Naive thymus-derived CD8-positive, alpha-beta T cell (primary cell): Measurements from ENCODE around the gene CCDC184. TPM values are rescaled to one million over a fixed set of nuclear protein-coding genes. Genes with fewer than 3 reads are reported as not detected.
"Not testable (repeated sequence)": the region's sequence is repeated elsewhere in the genome, so short reads cannot be mapped to it uniquely, and the experiment has no call there.

Experiments used
- ATAC-seq, 2 donors: fragments of 150-1000 bp; cut with Tn5 transposase in 1 of 2; sonication (Bioruptor Pico), chemical (Tn5 transposase) in 1 of 2; 1 replicate in 1 of 2; 2 replicates in 1 of 2; pipeline ENCODE4 v1.10.0; 2021; ENCODE audit warnings: mild to moderate bottlenecking in 2 of 2, moderate library complexity in 2 of 2
- POLR2A ChIA-PET: fragments of 350-600 bp; sonication (Branson Sonifier 250); formaldehyde crosslinking; loops from one replicate; lab custom pipeline; 2021; ENCODE audit warnings: antibody characterized with exemption; lab: Charles Lee
- DNase-seq, 10 donors: peaks; one replicate each; pipeline versions ENCODE4 v3.0.0 to v3.0.0-alpha.2; 2020 to 2022
- H3K27ac Mint-ChIP-seq, 10 donors: one replicate each; pipeline ENCODE4 v1.8.0; 2020 to 2022; ENCODE audit warnings: mild to moderate bottlenecking in 10 of 10, mixed read lengths in 10 of 10, moderate library complexity in 4 of 10, inconsistent platforms in 1 of 10
- H3K27me3 Mint-ChIP-seq, 5 donors: one replicate each; pipeline ENCODE4 v1.8.0; 2021 to 2022; ENCODE audit warnings: mixed read lengths in 5 of 5
- H3K36me3 Mint-ChIP-seq, 3 donors: one replicate each; pipeline ENCODE4 v1.8.0; 2020 to 2022; ENCODE audit warnings: mixed read lengths in 3 of 3, mild to moderate bottlenecking in 2 of 3, inconsistent platforms in 1 of 3
- H3K4me1 Mint-ChIP-seq, 4 donors: one replicate each; pipeline ENCODE4 v1.8.0; 2021 to 2022; ENCODE audit warnings: mixed read lengths in 4 of 4
- H3K4me3 Mint-ChIP-seq, 10 donors: one replicate each; pipeline ENCODE4 v1.8.0; 2020 to 2022; ENCODE audit warnings: mild to moderate bottlenecking in 10 of 10, mixed read lengths in 10 of 10, moderate library complexity in 6 of 10, inconsistent platforms in 1 of 10
- H3K9me3 Mint-ChIP-seq, 9 donors: one replicate each; pipeline ENCODE4 v1.8.0; 2020 to 2022; ENCODE audit warnings: mixed read lengths in 9 of 9, mild to moderate bottlenecking in 3 of 9, inconsistent platforms in 1 of 9, moderate library complexity in 1 of 9
- polyA plus RNA-seq, 3 donors: library from polyadenylated mRNA; unstranded; fragments of 300-500 nt; fragmentation: Illumina TruSeq; gene quantifications; one replicate each; pipeline ENCODE4 v1.2.3, GENCODE V29; 2021
- total RNA-seq, 8 experiments: library from RNA in 2 of 8; stranded (reverse) in 2 of 8; gene quantifications; one replicate each; pipeline ENCODE4 v1.2.3 and lab custom pipeline; 2021 to 2026

The CCDC184 gene
- total RNA-seq (not detected), polyA plus RNA-seq (under 1 TPM in 2 of 3 donors, not detected in 1; 0.11 to 0.13 TPM), total RNA-seq (lab: John Stamatoyannopoulos, UW) (0.30 to 4.1 (median 0.92) reads per million in 6 experiments)

- Mint-ChIP-seq H3K27ac (peak within 1 kb of the TSS; percentile 72 to 98 (median 92)), H3K4me1 (peaks cover 8 to 23% (median 19%) of the 10 kb centered on the region in 4 donors), H3K27me3 (peaks cover 16 to 57% (median 36%) of the 10 kb centered on the region in 5 donors), H3K36me3 (no peaks in the 10 kb centered on the region), H3K4me3 (peak within 1 kb of the TSS; percentile 88 to 98 (median 96)), H3K9me3 (no peaks in the 10 kb centered on the region)
- peak; percentile 77 to 81 for ATAC-seq
- DNase-seq: peak; percentile 48 to 92 (median 80)
- POLR2A ChIA-PET: interaction anchor here (0.7 to 2.5 kb wide), 7 partner anchors 12 to 405 kb away, joined by 3 to 35 read pairs (median 3); partner anchors contain the start of genes ASB8 and SENP1
These were observed at the start of gene CCDC184 for GRCh38 chr12:48183091-48183875. CCDC184 (plus strand) TSS chr12:48183644; CDS start chr12:48184123, 479 bp downstream.

GRCh38 chr12:48135027-48135426, 48.4 kb upstream of the CCDC184 start:
- no peaks in the 10 kb centered on the region for H3K27me3 Mint-ChIP-seq
- no peak overlapping the region for H3K27ac Mint-ChIP-seq

GRCh38 chr12:48142818-48143674, 40.4 kb upstream of the CCDC184 start:
- DNase-seq (no peak), ATAC-seq (no peak)
- H3K9me3 Mint-ChIP-seq: no peaks in the 10 kb centered on the region
- H3K4me1 Mint-ChIP-seq: peaks cover 0 to 6% (median 4%) of the 10 kb centered on the region in 4 donors
- peaks cover 5 to 64% (median 15%) of the 10 kb centered on the region in 3 donors for H3K36me3 Mint-ChIP-seq
- H3K27me3 Mint-ChIP-seq: no peaks in the 10 kb centered on the region
- peak overlapping the region in 2 of 10 donors; percentile 59 to 65 for H3K27ac Mint-ChIP-seq
- POLR2A ChIA-PET: no interaction called here
- no peak overlapping the region for H3K4me3 Mint-ChIP-seq

More at GRCh38 chr12:48135027-48135426, 48.4 kb upstream of the CCDC184 start:
- ATAC-seq (no peak), DNase-seq (no peak)
- Mint-ChIP-seq H3K4me3 (no peak overlapping the region), H3K4me1 (peaks cover 0 to 2% (median 0%) of the 10 kb centered on the region in 4 donors), H3K9me3 (no peaks in the 10 kb centered on the region), H3K36me3 (peaks cover 0 to 29% (median 8%) of the 10 kb centered on the region in 3 donors)
- POLR2A ChIA-PET: no interaction called here

GRCh38 chr12:48143898-48144297, 39.5 kb upstream of the CCDC184 start:
- no peak for DNase-seq
- Mint-ChIP-seq H3K9me3 (no peaks in the 10 kb centered on the region), H3K27me3 (no peaks in the 10 kb centered on the region), H3K27ac (peak overlapping the region in 5 of 10 donors; percentile 6 to 65 (median 55)), H3K36me3 (peaks cover 5 to 73% (median 17%) of the 10 kb centered on the region in 3 donors), H3K4me1 (peaks cover 0 to 6% (median 5%) of the 10 kb centered on the region in 4 donors), H3K4me3 (no peak overlapping the region)
- POLR2A ChIA-PET: no interaction called here
- no peak for ATAC-seq

- no peak for ATAC-seq
- peaks cover 5 to 91% (median 22%) of the 10 kb centered on the region in 3 donors for H3K36me3 Mint-ChIP-seq
- POLR2A ChIA-PET: interaction anchor here (2.0 kb wide), 1 partner anchor 11 kb away, joined by 6 read pairs; the partner anchor contains the start of gene ASB8
- peak overlapping the region in 6 of 10 donors; percentile 3 to 47 (median 24) for H3K27ac Mint-ChIP-seq
- peaks cover 0 to 8% (median 5%) of the 10 kb centered on the region in 4 donors for H3K4me1 Mint-ChIP-seq
- H3K9me3 Mint-ChIP-seq: no peaks in the 10 kb centered on the region
- no peak overlapping the region for H3K4me3 Mint-ChIP-seq
- no peak for DNase-seq
- H3K27me3 Mint-ChIP-seq: no peaks in the 10 kb centered on the region
These were observed 37.5 kb upstream of the CCDC184 start for GRCh38 chr12:48145981-48146380.

- H3K4me1 Mint-ChIP-seq: peaks cover 14 to 27% (median 24%) of the 10 kb centered on the region in 4 donors
- H3K9me3 Mint-ChIP-seq: no peaks in the 10 kb centered on the region
- peak overlapping the region in 1 of 10 donors; percentile 22 for H3K27ac Mint-ChIP-seq
- no peaks in the 10 kb centered on the region for H3K27me3 Mint-ChIP-seq
- no peak overlapping the region for H3K4me3 Mint-ChIP-seq
- peaks cover 0 to 76% (median 12%) of the 10 kb centered on the region in 3 donors for H3K36me3 Mint-ChIP-seq
- POLR2A ChIA-PET: interaction anchor here (0.6 kb wide), 1 partner anchor 13 kb away, joined by 3 read pairs; no protein-coding TSS in a partner anchor
- ATAC-seq (no peak), DNase-seq (no peak)
These were observed 32.2 kb upstream of the CCDC184 start for GRCh38 chr12:48151103-48151771.

- POLR2A ChIA-PET: interaction anchor here (0.6 to 2.8 kb wide), 3 partner anchors 27 to 432 kb away, joined by 3 to 12 read pairs (median 5); partner anchors contain the start of gene CCDC184
- H3K27ac Mint-ChIP-seq: peak overlapping the region in 7 of 10 donors; percentile 36 to 99 (median 98)
- H3K4me3 Mint-ChIP-seq: peak overlapping the region; percentile 93 to 99 (median 96)
- H3K4me1 Mint-ChIP-seq: peaks cover 20 to 52% (median 48%) of the 10 kb centered on the region in 4 donors
- H3K27me3 Mint-ChIP-seq, H3K9me3 Mint-ChIP-seq, DNase-seq, ATAC-seq: not testable (repeated sequence)
- H3K36me3 Mint-ChIP-seq: peaks cover 0 to 32% (median 0%) of the 10 kb centered on the region in 3 donors
These were observed 27.7 kb upstream of the CCDC184 start for GRCh38 chr12:48155786-48156185.

GRCh38 chr12:48156652-48157017, 26.8 kb upstream of the CCDC184 start:
- Mint-ChIP-seq H3K36me3 (peaks cover 0 to 26% (median 0%) of the 10 kb centered on the region in 3 donors), H3K4me3 (peak overlapping the region; percentile 93 to 99 (median 96)), H3K27me3 (no peaks in the 10 kb centered on the region), H3K27ac (peak overlapping the region; percentile 98 to 100 (median 99)), H3K9me3 (no peaks in the 10 kb centered on the region), H3K4me1 (peaks cover 24 to 57% (median 55%) of the 10 kb centered on the region in 4 donors)
- POLR2A ChIA-PET: interaction anchor here (0.5 to 3.9 kb wide), 10 partner anchors 10 to 450 kb away, joined by 3 to 41 read pairs (median 6); partner anchors contain the start of genes CCDC184, RPAP3 and SENP1
- DNase-seq: no peak
- ATAC-seq: no peak

GRCh38 chr12:48157018-48157888, 26.2 kb upstream of the CCDC184 start, which contains the start of gene ASB8:
ASB8 (minus strand) TSS chr12:48157515; CDS start chr12:48153496, 4,019 bp downstream.
- Mint-ChIP-seq H3K36me3 (peaks cover 0 to 20% (median 0%) of the 10 kb centered on the region in 3 donors), H3K27ac (peak within 1 kb of the TSS; percentile 98 to 100 (median 99)), H3K4me3 (peak within 1 kb of the TSS; percentile 93 to 99 (median 96)), H3K4me1 (peaks cover 24 to 56% (median 54%) of the 10 kb centered on the region in 4 donors), H3K27me3 (peaks cover 0 to 2% (median 0%) of the 10 kb centered on the region in 5 donors), H3K9me3 (no peaks in the 10 kb centered on the region)
- DNase-seq (peak; percentile 97 to 99 (median 99)), ATAC-seq (peak; percentile 93)
- POLR2A ChIA-PET: interaction anchor here (0.5 to 3.9 kb wide), 17 partner anchors 11 to 559 kb away, joined by 3 to 41 read pairs (median 3); partner anchors contain the start of genes CCDC184, CCNT1, COL2A1 and RPAP3

GRCh38 chr12:48157889-48158370, 25.5 kb upstream of the CCDC184 start:
- peaks cover 23 to 55% (median 52%) of the 10 kb centered on the region in 4 donors for H3K4me1 Mint-ChIP-seq

More at GRCh38 chr12:48157889-48158370, 25.5 kb upstream of the CCDC184 start:
- POLR2A ChIA-PET: interaction anchor here (0.6 to 3.9 kb wide), 16 partner anchors 12 to 558 kb away, joined by 3 to 41 read pairs (median 4); partner anchors contain the start of genes CCDC184, CCNT1, COL2A1 and RPAP3
- Mint-ChIP-seq H3K9me3 (no peaks in the 10 kb centered on the region), H3K27ac (peak overlapping the region; percentile 98 to 100 (median 99)), H3K27me3 (peaks cover 0 to 2% (median 0%) of the 10 kb centered on the region in 5 donors), H3K4me3 (peak overlapping the region; percentile 93 to 99 (median 96)), H3K36me3 (peaks cover 0 to 13% (median 0%) of the 10 kb centered on the region in 3 donors)
- DNase-seq (no peak), ATAC-seq (peak in 1 of 2 donors; percentile 18)
